Upper lobe of right lung (tissue), 1 donor: ENCODE results near the gene CENPP. TPM values are rescaled to one million over a fixed set of nuclear protein-coding genes. Genes with fewer than 3 reads are reported as not detected.

Source experiments
- ATAC-seq: fragments of 200-7000 bp; cut with Tn5 transposase; one replicate; pipeline ENCODE4 v1.9.1; 2020; ENCODE audit warnings: mild to moderate bottlenecking, moderate library complexity
- DNase-seq: peaks from one replicate; pipeline ENCODE4 v3.0.0-alpha.2; 2020
- H3K27ac ChIP-seq: fragments of 200-600 bp; one replicate; pipeline ENCODE4 v1.8.0; 2022
- H3K27me3 ChIP-seq: fragments of 200-600 bp; one replicate; pipeline ENCODE4 v1.8.0; 2022; ENCODE audit warnings: mild to moderate bottlenecking
- H3K36me3 ChIP-seq: fragments of 200-600 bp; one replicate; pipeline ENCODE4 v1.8.0; 2022
- H3K4me1 ChIP-seq: fragments of 200-600 bp; one replicate; pipeline ENCODE4 v1.8.0; 2022
- H3K4me3 ChIP-seq: fragments of 200-600 bp; one replicate; pipeline ENCODE4 v1.8.0; 2022; ENCODE audit warnings: mild to moderate bottlenecking
- H3K9me3 ChIP-seq: fragments of 200-600 bp; one replicate; pipeline ENCODE4 v1.8.0; 2022
- CTCF ChIP-seq: fragments of 200-600 bp; IDR thresholded peaks from one replicate; pipeline ENCODE4 v1.8.0; 2022; ENCODE audit warnings: antibody characterized with exemption
- intact Hi-C: fragments of 100-400 bp; cut with DNase I; formaldehyde crosslinking; loops from one replicate; pipeline ENCODE4 v1.11.0; 2022
- total RNA-seq: library from RNA; stranded (reverse); fragmentation: NEBNext Ultra II Directional; extraction: Animal tissue kit (Norgen Biotek cat#: 25700); gene quantifications from one replicate; pipeline ENCODE4 v1.2.1, GENCODE V29; 2021
- donor health status: DM: no; HTN: yes; CAD: no; lungs with severe emphysema.

CENPP gene
- total RNA-seq, 1 donor from 2014 or later = 4.0 TPM

- ATAC-seq = no peak
- intact Hi-C loops = no loop called here
- Histone ChIP-seq H3K27ac (no peak overlapping the region), H3K4me1 (no peaks in the 10 kb centered on the region), H3K9me3 (no peaks in the 10 kb centered on the region), H3K4me3 (no peak overlapping the region), H3K27me3 (no peaks in the 10 kb centered on the region), H3K36me3 (peaks cover 21% of the 10 kb centered on the region)
- no peak for DNase-seq
- no peak for TF ChIP-seq CTCF
Measured at GRCh38 chr9:92660266-92660665, 334.5 kb downstream of the CENPP start.

GRCh38 chr9:92661127-92661526, 335.4 kb downstream of the CENPP start:
- intact Hi-C loops = no loop called here
- ATAC-seq (no peak), DNase-seq (no peak)
- no peaks in the 10 kb centered on the region for H3K4me1 ChIP-seq
- H3K9me3 ChIP-seq = no peaks in the 10 kb centered on the region
- peaks cover 12% of the 10 kb centered on the region for H3K36me3 ChIP-seq
- H3K27ac ChIP-seq = no peak overlapping the region
- no peaks in the 10 kb centered on the region for H3K27me3 ChIP-seq
- H3K4me3 ChIP-seq = no peak overlapping the region
- no peak for TF ChIP-seq CTCF

GRCh38 chr9:92661743-92662142, 336.0 kb downstream of the CENPP start:
- no peak for TF ChIP-seq CTCF
- DNase-seq (no peak), ATAC-seq (no peak)
- Histone ChIP-seq H3K36me3 (peaks cover 9% of the 10 kb centered on the region), H3K27me3 (no peaks in the 10 kb centered on the region), H3K4me3 (no peak overlapping the region), H3K9me3 (no peaks in the 10 kb centered on the region), H3K4me1 (no peaks in the 10 kb centered on the region), H3K27ac (no peak overlapping the region)
- intact Hi-C loops = no loop called here

GRCh38 chr9:92663126-92663525, 337.4 kb downstream of the CENPP start:
- Histone ChIP-seq H3K9me3 (no peaks in the 10 kb centered on the region), H3K4me3 (no peak overlapping the region), H3K27me3 (no peaks in the 10 kb centered on the region), H3K36me3 (peaks cover 6% of the 10 kb centered on the region), H3K27ac (no peak overlapping the region), H3K4me1 (no peaks in the 10 kb centered on the region)
- no peak for TF ChIP-seq CTCF
- intact Hi-C loops = no loop called here
- ATAC-seq (no peak), DNase-seq (peak; percentile 20)

GRCh38 chr9:92663951-92664350, 338.2 kb downstream of the CENPP start:
- peak; percentile 34 for DNase-seq
- no peak for ATAC-seq
- H3K36me3 ChIP-seq = peaks cover 4% of the 10 kb centered on the region
- H3K27ac ChIP-seq = no peak overlapping the region
- intact Hi-C loops = no loop called here
- no peak for TF ChIP-seq CTCF
- no peaks in the 10 kb centered on the region for H3K9me3 ChIP-seq
- no peaks in the 10 kb centered on the region for H3K27me3 ChIP-seq
- peaks cover 7% of the 10 kb centered on the region for H3K4me1 ChIP-seq
- no peak overlapping the region for H3K4me3 ChIP-seq
